HUES64 (cell line): ENCODE measurements around the gene BCL2L14.

ENCODE experiments used
- H3K27ac ChIP-seq: 2 replicates; pipeline ENCODE4 v1.7.0; 2013; ENCODE audit warnings: low read depth, low read length, inconsistent platforms
- H3K27me3 ChIP-seq: 2 replicates; pipeline ENCODE4 v1.6.1; 2013; ENCODE audit warnings: mild to moderate bottlenecking, low read length; ENCODE audit not compliant: insufficient read depth
- H3K36me3 ChIP-seq: 2 replicates; pipeline ENCODE4 v1.6.1; 2013; ENCODE audit warnings: mild to moderate bottlenecking, low read length; ENCODE audit not compliant: insufficient read depth
- H3K4me1 ChIP-seq: 2 replicates; pipeline ENCODE4 v1.6.1; 2013; ENCODE audit warnings: mild to moderate bottlenecking, low read length, moderate library complexity; ENCODE audit not compliant: insufficient read depth
- H3K4me3 ChIP-seq: 2 replicates; pipeline ENCODE4 v1.5.1; 2013; ENCODE audit warnings: mild to moderate bottlenecking, low read length, moderate library complexity
- H3K9ac ChIP-seq: 2 replicates; pipeline ENCODE4 v1.6.1; 2013; ENCODE audit warnings: mild to moderate bottlenecking, low read depth, low read length
- H3K9me3 ChIP-seq: 2 replicates; pipeline ENCODE4 v1.6.1; 2013; ENCODE audit warnings: low read depth, low read length; ENCODE audit not compliant: insufficient read depth
- WGBS: fragments of 150-250, 120-280 bp; methylation state at CpG from one replicate; pipeline ENCODE4 v1.1.7; 2013; ENCODE audit warnings: missing lambda C conversion rate; 5-methylcytosine and 5-hydroxymethylcytosine counted together

Gene BCL2L14

GRCh38 chr12:12032851-12033797, 37.6 kb upstream of the BCL2L14 start:
- Histone ChIP-seq H3K9me3 (no peaks in the 10 kb centered on the region), H3K4me3 (peak overlapping the region; percentile 47), H3K27me3 (no peaks in the 10 kb centered on the region), H3K9ac (peak overlapping the region; percentile 67), H3K27ac (no peak overlapping the region), H3K4me1 (0 out of 2 replicates have a peak, but pooled peaks cover 8% of the 10 kb centered on the region), H3K36me3 (no peaks in the 10 kb centered on the region)
- WGBS = 41% methylated on average over 24 of the region's 27 CpGs

GRCh38 chr12:12033824-12034223, 36.9 kb upstream of the BCL2L14 start:
- Histone ChIP-seq H3K9me3 (no peaks in the 10 kb centered on the region), H3K4me3 (no peak overlapping the region), H3K27ac (no peak overlapping the region), H3K4me1 (0 out of 2 replicates have a peak, but pooled peaks cover 8% of the 10 kb centered on the region), H3K36me3 (no peaks in the 10 kb centered on the region), H3K9ac (no peak overlapping the region), H3K27me3 (no peaks in the 10 kb centered on the region)
- 90% methylated on average over 4 of the region's 5 CpGs for WGBS

GRCh38 chr12:12034344-12034743, 36.4 kb upstream of the BCL2L14 start:
- H3K36me3 ChIP-seq = no peaks in the 10 kb centered on the region
- no peak overlapping the region for H3K27ac ChIP-seq
- H3K27me3 ChIP-seq = no peaks in the 10 kb centered on the region
- no peak overlapping the region for H3K4me3 ChIP-seq
- 96% methylated on average over 3 of the region's 3 CpGs for WGBS
- H3K4me1 ChIP-seq = 0 out of 2 replicates have a peak, but pooled peaks cover 8% of the 10 kb centered on the region
- H3K9ac ChIP-seq = no peak overlapping the region
- no peaks in the 10 kb centered on the region for H3K9me3 ChIP-seq

- no peak overlapping the region for H3K9ac ChIP-seq
- H3K36me3 ChIP-seq = no peaks in the 10 kb centered on the region
- WGBS = no CpG with 5 or more reads among the region's 1 CpG
- H3K4me1 ChIP-seq = 0 out of 2 replicates have a peak, but pooled peaks cover 14% of the 10 kb centered on the region
- no peak overlapping the region for H3K4me3 ChIP-seq
- no peak overlapping the region for H3K27ac ChIP-seq
- no peaks in the 10 kb centered on the region for H3K27me3 ChIP-seq
- H3K9me3 ChIP-seq = no peaks in the 10 kb centered on the region
These were observed 35.5 kb upstream of the BCL2L14 start for GRCh38 chr12:12035229-12035628.

- Histone ChIP-seq H3K27ac (no peak overlapping the region), H3K9ac (no peak overlapping the region), H3K36me3 (no peaks in the 10 kb centered on the region), H3K27me3 (no peaks in the 10 kb centered on the region), H3K4me3 (no peak overlapping the region), H3K9me3 (no peaks in the 10 kb centered on the region), H3K4me1 (0 out of 2 replicates have a peak, but pooled peaks cover 14% of the 10 kb centered on the region)
These were observed 33.8 kb upstream of the BCL2L14 start for GRCh38 chr12:12036901-12037300.

GRCh38 chr12:12039897-12040296, 30.8 kb upstream of the BCL2L14 start:
- 0 out of 2 replicates have a peak, but pooled peaks cover 6% of the 10 kb centered on the region for H3K4me1 ChIP-seq
- H3K9me3 ChIP-seq = no peaks in the 10 kb centered on the region
- no peak overlapping the region for H3K9ac ChIP-seq
- 71% methylated on average over 7 of the region's 7 CpGs for WGBS
- no peak overlapping the region for H3K4me3 ChIP-seq
- no peaks in the 10 kb centered on the region for H3K27me3 ChIP-seq
- no peak overlapping the region for H3K27ac ChIP-seq
- H3K36me3 ChIP-seq = no peaks in the 10 kb centered on the region

- Histone ChIP-seq H3K36me3 (no peaks in the 10 kb centered on the region), H3K4me1 (no peaks in the 10 kb centered on the region), H3K4me3 (no peak overlapping the region), H3K9me3 (no peaks in the 10 kb centered on the region), H3K27me3 (no peaks in the 10 kb centered on the region), H3K27ac (no peak overlapping the region), H3K9ac (no peak overlapping the region)
- 94% methylated on average over 7 of the region's 7 CpGs for WGBS
These were observed 24.3 kb upstream of the BCL2L14 start for GRCh38 chr12:12046401-12046800.

- no peaks in the 10 kb centered on the region for H3K9me3 ChIP-seq
- no peak overlapping the region for H3K9ac ChIP-seq
- no peaks in the 10 kb centered on the region for H3K36me3 ChIP-seq
- 92% methylated on average over 3 of the region's 3 CpGs for WGBS
- no peaks in the 10 kb centered on the region for H3K27me3 ChIP-seq
- no peak overlapping the region for H3K4me3 ChIP-seq
- no peaks in the 10 kb centered on the region for H3K4me1 ChIP-seq
- H3K27ac ChIP-seq = no peak overlapping the region
These were observed 23.1 kb upstream of the BCL2L14 start for GRCh38 chr12:12047682-12048081.

- 92% methylated on average over 4 of the region's 4 CpGs for WGBS
- no peak overlapping the region for H3K27ac ChIP-seq
- H3K4me1 ChIP-seq = no peaks in the 10 kb centered on the region
- H3K9me3 ChIP-seq = no peaks in the 10 kb centered on the region
- no peaks in the 10 kb centered on the region for H3K27me3 ChIP-seq
- H3K9ac ChIP-seq = no peak overlapping the region
- H3K4me3 ChIP-seq = no peak overlapping the region
- no peaks in the 10 kb centered on the region for H3K36me3 ChIP-seq
These were observed 22.5 kb upstream of the BCL2L14 start for GRCh38 chr12:12048266-12048665.

GRCh38 chr12:12048714-12049113, 22.0 kb upstream of the BCL2L14 start:
- H3K4me3 ChIP-seq = no peak overlapping the region
- no peaks in the 10 kb centered on the region for H3K36me3 ChIP-seq
- WGBS = 93% methylated on average over 7 of the region's 7 CpGs
- no peaks in the 10 kb centered on the region for H3K9me3 ChIP-seq
- no peak overlapping the region for H3K9ac ChIP-seq
- H3K27me3 ChIP-seq = no peaks in the 10 kb centered on the region
- H3K4me1 ChIP-seq = no peaks in the 10 kb centered on the region
- H3K27ac ChIP-seq = no peak overlapping the region

- H3K9me3 ChIP-seq = no peaks in the 10 kb centered on the region
- no peaks in the 10 kb centered on the region for H3K27me3 ChIP-seq
- H3K36me3 ChIP-seq = no peaks in the 10 kb centered on the region
- peaks cover 7% of the 10 kb centered on the region for H3K4me1 ChIP-seq
- WGBS = 98% methylated on average over 4 of the region's 4 CpGs
- H3K27ac ChIP-seq = no peak overlapping the region
- H3K9ac ChIP-seq = no peak overlapping the region
- H3K4me3 ChIP-seq = no peak overlapping the region
These were observed 19.1 kb upstream of the BCL2L14 start for GRCh38 chr12:12051668-12052067.
